ENCODE measurements around the gene ZSCAN5B.
"Not testable (repeated sequence)": the region's sequence is repeated elsewhere in the genome, so short reads cannot be mapped to it uniquely, and the experiment has no call there.

ZSCAN5B gene

DNA sequence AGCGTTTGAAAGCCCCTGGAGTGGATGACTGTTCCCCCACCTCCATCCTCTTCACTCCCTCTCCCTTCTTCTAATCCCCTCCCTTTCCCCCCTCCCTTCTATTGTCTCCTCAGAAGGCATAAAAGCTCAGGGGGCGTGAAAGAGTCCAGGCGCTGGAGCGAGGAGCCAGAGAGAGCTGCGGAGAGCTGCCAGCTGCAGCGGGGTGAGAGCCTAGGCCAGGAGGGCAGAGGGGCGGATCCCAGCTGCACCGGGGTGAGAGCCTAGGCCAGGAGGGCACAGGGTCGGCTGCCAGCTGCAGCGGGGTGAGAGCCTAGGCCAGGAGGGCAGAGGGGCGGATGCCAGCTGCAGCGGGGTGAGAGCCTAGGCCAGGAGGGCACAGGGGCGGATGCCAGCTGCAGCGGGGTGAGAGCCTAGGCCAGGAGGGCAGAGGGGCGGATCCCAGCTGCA lies 21.7 kb downstream of the ZSCAN5B start, which contains the start of gene GALP:
Gene GALP, plus strand, starts transcription at position 148 of the 447 bp plus-strand sequence. CDS start 1,101 bp downstream, outside the sequence.
- not testable (repeated sequence) for DNase-seq (ENCODE audit: low read depth in 3 of 3)

DNA sequence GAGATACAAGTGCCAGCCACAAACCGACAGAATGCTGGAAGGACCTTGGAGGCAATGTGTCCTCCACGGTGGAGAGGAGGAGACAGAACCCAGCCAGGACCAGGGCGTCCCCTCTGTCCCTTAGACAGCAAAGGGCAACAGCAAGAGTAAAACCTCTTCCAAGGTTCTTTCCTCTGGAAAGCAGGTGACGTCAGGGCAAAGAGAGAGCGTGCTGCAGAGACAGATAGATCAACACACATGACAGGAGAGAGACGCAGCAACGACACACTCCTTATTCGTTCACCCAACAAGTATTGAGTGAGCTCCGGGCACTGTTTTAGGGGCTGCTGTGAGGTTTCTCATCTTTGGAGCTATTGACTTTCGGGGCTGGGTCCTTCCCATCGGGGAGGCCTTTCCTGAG lies 23.0 kb downstream of the ZSCAN5B start:
- no peak for DNase-seq (ENCODE audit: low read depth in 3 of 3)

DNA sequence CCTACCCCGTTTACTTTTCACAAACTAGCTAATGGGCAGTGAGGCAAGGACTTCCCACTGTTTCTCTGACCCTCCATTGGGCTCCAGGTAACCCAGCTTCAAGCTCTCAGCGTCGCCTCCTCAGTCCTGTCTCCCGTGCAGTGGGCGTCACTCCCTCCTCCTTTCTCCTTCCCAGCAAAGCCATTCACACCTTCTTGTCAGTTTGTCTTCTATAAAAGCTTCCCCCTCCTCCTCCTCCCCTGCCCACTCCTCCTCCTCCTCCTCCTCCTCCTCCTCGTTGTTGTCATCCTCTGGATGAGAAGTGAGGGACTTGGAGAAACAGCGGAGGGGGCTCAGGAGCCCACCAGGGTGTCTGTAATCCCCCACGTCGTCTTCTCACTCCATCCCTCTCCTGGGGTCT lies 23.5 kb downstream of the ZSCAN5B start:
- DNase-seq (ENCODE audit: low read depth in 3 of 3) = no peak

DNA sequence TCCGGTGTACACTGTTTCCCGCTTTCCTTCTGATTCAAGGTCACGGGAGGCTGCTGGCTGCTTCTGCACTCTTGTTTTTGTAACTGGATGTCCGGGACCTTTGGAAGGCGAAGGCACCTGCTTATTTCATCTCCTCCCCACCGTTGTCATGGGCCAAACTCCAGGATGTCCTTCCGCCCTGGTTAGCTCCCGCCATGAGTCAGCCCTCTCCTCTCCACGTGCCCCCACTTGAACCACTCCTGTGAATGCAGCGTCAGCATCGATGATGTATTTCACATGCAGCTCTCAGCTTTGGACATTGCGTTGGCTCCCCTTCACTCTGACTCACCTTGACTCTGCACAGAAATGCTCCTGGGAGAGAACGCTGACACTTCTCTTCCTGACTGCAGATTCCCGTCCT lies 27.3 kb downstream of the ZSCAN5B start:
- DNase-seq (ENCODE audit: low read depth in 3 of 3) = no peak

DNA sequence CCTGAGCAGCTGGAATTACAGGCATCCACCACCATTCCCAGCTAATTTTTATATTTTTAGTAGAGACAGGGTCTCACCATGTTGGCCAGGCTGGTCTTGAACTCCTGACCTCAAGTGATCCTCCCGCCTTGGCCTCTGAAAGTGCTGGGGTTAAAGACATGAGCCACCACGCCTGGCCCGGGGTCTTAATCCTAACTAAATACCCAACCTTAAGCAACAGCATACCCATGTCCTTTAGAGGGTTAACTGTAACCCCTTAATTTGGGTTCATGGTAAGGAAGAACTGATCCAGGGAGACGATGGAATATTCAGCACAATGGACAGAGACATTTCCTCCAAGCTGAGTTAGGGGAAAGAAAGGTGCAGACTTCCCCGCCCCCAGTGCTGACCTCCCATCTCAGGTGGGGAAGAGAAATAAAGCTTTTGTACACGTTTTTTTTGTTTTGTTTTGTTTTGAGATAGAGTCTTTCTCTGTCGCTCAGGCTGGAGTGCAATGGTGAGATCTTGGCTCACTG lies 30.5 kb downstream of the ZSCAN5B start:
- DNase-seq (ENCODE audit: low read depth in 3 of 3) = no peak

DNA sequence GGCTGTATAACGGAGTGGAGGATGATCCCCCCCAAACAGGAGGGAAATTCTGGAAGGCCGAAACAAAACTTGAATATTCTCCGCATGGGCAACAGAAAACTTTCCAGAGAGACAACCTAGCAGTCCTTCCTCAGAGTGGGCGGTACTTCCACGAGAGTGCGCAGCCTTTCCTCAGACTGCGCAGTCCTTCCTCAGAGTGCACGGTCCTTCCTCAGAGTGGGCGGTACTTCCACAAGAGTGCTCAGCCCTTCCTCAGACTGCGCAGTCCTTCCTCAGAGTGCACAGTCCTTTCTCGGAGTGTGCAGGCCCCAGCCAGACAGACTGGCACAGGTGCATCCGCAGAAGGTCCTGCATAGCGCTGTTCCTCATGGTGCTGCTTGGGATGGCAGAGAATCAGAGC lies 34.5 kb downstream of the ZSCAN5B start:
- no peak for DNase-seq (ENCODE audit: low read depth in 3 of 3)

DNA sequence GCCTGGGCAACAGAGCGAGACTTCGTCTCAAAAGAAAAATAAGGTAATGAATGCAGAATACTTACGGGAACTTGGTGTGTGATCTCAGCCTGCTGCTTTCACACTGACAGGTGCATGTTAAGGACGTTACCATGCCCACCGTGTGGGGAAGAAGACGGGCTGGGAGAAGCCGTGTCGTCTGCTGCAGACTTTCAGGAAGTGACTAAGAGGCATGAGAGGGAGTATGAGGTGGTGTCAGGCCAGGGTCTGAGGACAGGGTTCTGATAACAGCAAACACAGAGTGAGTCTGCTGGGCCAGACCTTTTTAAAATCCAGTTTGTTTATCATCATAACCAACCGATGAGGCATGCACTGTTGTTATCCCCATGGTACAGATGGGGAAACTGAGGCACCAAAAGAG lies 35.3 kb downstream of the ZSCAN5B start:
- DNase-seq (ENCODE audit: low read depth in 3 of 3) = peak in 1 of 3 donors; percentile 29

DNA sequence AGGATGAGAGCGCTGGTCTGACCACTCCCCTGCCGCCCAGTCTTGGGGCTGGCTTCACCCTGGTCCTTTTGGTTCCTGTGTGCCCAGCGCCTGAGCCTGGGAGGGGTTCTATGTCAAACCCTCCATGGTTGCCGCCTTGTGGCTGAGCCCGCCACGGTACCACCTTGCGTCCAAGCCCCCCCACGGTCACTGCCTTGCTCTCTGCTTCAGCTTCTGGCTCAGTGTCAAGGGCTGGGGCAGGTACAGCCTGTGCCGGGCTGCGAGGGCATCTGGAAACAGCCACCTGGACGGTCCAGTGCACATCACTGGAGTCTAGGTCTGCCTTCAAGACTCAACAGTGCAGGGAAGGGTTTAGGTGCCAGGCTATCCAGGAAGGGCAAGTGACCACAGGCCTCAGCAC lies 36.0 kb downstream of the ZSCAN5B start:
- DNase-seq (ENCODE audit: low read depth in 3 of 3) = no peak

DNA sequence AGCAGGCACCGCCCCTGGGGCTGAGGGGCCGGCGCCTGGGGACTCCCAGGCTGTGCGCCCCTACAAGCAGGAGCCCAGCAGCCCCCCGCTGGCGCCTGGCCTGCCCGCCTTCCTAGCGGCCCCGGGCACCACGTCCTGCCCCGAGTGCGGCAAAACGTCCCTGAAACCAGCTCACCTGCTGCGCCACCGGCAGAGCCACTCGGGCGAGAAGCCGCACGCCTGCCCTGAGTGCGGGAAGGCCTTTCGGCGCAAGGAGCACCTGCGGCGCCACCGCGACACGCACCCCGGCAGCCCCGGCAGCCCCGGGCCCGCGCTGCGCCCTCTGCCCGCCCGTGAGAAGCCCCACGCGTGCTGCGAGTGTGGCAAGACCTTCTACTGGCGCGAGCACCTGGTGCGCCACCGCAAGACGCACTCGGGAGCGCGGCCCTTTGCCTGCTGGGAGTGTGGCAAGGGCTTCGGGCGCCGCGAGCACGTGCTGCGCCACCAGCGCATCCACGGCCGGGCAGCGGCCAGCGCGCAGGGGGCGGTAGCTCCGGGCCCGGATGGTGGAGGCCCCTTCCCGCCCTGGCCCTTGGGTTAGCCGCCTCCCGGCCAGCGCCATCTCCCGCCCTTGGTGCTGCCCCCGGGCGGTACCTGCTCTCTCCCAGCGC lies 37.8 kb downstream of the ZSCAN5B start:
- DNase-seq (ENCODE audit: low read depth in 3 of 3) = no peak

DNA sequence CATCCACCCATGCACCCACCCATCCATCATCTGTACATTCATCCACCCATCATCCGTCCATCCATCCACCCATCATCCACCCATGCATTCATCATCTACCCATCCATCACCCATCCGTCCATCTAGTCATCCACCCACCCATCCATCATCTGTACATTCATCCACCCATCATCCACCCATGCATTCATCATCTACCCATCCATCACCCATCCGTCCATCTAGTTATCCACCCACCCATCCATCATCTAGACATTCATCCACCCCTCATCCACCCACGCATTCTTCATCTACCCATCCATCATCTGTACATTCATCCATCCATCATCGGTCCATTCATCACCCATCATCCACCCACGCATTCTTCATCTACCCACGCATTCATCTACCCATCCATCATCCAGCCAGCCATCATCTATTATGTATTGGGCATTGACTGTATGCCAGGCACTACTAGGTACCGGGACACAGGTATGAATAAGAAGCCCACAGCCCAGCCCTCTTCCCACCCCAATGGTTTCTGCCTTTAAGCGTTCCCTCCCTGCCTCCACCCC lies 38.5 kb downstream of the ZSCAN5B start:
- DNase-seq (ENCODE audit: low read depth in 3 of 3) = no peak

DNA sequence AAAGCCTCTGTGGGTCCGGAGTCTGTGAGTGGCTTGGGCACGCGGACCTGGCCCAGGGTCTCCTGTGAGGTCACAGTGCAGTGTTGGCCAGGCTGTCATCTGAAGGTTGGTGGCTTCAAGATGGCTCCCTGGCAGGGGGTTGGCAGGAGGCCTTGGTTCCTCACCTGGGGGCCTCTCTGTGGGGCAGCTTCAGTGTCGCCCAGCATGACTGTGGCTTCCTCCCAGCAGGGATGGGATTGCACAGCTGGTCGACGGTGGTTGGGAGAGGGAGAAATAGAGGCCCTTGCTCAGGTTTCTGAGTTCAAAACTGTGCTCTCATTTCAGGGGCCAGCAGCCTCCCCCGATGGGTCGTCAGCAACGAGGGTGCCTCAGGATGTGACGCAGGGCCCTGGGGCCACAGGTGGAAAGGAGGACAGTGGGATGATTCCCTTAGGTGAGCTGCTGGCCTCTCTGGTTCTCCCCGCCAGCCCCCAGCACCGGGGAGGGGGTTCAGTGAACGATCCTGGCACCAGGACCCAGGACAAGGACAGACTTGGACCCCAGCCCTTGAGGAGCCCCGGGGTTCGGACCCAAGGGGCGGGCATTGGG lies 39.3 kb downstream of the ZSCAN5B start:
- DNase-seq (ENCODE audit: low read depth in 3 of 3) = no peak

DNA sequence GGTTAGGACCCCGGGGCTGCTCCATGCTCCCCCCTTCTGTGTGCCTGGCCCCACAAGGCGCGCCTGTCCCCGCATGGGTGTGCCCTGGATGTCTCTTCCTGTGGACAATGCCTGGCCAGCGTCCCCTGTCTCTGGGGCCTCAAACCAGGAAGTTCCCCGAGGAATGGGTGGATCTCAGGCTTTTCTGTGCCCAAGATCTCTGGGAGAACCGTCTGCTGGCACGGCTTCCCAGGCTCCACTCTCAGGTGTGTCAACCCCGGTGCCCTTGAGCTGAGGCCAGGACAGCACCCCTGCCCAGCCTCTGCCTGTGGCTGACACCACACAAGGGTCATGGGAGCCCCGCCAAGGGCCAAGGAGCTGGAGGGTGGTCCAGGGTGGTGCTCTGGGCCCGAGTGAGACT lies 40.8 kb downstream of the ZSCAN5B start:
- no peak for DNase-seq (ENCODE audit: low read depth in 3 of 3)

DNA sequence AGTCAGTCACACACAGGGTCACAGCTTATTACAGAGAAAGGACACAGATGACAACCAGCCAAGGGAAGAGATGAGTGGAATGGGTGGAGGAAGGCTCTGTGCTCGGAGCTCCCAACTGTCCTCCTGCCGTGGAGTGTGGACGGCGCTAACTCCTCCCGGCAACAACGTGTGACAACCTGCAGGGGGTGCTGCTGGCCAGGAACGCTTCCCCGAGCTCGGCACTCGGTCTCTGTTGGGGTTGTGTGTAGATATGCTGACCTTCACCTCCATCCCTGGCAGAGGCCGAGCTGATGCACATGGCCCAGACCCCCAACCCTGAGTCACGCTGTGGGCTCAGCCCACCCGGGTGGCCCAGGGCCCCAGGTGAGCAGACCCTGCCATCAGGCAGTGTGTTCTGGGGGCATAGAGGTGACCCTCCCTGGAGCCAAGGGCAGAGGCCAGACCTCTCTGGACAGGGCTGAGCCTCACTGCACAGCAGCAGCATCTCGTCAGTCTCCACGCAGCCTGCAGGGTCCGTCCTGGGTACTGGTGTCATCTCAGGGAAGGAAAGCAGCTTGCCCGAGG lies 42.4 kb downstream of the ZSCAN5B start:
- no peak for DNase-seq (ENCODE audit: low read depth in 3 of 3)

DNA sequence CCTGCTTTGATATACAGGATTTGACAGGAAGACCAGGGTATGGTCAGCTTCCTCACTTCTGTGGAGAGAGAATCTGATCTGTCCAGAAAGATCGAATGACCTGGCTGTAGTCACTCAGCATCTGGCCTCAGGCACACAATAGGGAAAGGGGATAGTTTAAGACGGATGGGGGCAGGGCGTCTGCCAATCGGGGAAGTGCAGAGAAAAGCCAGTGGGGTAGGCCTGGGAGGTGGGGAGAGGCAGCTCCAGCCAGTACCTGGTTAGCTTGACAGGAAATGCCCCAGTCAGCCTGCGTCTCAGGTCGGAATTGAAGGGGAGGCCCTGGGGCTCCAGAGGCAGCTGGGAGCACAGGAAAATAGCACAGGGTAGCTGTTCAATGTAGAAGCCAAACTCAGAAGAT lies 44.1 kb downstream of the ZSCAN5B start:
- no peak for DNase-seq (ENCODE audit: low read depth in 3 of 3)

DNA sequence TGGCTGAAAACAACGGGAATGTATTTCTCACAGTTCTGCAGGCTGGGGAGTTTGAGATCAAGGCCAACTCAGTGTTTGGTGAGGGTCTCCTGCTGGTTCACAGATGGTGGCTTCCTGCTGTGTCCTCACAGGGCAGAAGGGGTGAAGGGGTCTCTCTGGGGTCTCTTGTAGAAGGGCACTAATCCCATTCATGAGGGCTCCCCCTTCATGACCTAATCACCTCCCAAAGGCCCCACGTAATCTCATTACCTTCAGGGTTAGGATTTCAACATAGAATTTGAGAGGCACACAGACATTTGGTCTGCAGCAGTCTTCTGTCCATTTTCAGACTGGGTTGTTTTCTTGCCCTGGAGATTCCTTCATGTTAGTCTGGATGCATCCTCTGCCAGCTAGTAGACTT lies 44.9 kb downstream of the ZSCAN5B start:
- no peak for DNase-seq (ENCODE audit: low read depth in 3 of 3)

DNA sequence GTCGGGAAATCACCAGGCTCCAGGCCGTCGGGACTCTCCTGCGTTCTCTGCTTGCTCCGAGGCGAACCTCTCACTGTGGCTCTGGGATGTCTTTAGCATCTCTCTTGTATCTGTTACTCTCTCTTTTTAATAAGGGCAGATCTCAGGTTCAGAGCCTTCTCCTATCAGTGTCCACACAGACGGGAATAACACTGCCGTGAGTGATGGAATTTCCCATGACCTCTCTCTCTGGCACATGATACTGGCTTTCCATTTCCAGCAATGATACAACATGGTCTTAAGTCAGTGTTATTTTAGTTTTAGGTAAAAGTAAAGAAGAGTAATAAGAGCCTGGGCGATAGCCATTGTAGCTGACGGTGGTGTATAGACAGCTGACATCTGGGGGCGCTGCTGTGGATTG lies 47.2 kb downstream of the ZSCAN5B start:
- no peak for DNase-seq (ENCODE audit: low read depth in 3 of 3)

DNA sequence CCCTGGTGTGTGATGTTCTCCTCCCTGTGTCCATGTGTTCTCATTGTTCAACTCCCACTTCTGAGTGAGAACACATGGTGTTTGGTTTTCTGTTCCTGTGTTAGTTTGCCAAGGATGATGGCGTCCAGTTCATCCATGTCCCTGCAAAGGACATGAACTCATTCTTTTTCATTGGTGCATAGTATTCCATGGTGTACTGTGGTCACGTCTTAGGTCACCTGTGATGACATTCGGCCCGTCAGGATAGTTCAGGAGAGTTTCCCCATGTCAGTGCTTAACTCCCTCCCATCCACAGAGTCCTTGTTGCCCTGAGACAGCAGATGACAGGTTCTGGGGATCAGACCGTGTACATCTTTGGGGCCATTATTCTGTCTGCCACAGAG lies 47.9 kb downstream of the ZSCAN5B start:
- no peak for DNase-seq (ENCODE audit: low read depth in 3 of 3)

DNA sequence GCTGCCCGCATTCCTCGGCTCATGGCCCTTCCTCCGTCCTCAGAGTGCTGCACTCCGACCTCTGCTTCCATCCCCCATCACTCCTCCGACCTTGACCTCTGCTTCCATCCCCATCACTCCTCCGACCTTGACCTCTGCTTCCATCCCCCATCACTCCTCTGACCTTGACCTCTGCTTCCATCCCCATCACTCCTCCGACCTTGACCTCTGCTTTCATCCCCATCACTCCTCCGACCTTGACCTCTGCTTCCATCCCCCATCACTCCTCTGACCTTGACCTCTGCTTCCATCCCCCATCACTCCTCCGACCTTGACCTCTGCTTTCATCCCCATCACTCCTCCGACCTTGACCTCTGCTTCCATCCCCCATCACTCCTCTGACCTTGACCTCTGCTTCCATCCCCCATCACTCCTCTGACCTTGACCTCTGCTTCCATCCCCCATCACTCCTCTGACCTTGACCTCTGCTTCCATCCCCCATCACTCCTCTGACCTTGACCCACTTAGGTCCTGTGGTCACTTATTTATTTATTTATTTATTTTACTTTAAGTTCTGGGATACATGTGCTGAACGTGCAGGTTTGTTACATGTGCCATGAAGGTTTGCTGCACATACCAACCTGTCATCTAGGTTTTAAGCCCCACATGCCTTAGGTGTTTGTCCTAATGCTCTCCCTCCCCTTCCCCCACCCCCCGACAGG lies 48.5 kb downstream of the ZSCAN5B start:
- DNase-seq (ENCODE audit: low read depth in 3 of 3) = not testable (repeated sequence)

DNA sequence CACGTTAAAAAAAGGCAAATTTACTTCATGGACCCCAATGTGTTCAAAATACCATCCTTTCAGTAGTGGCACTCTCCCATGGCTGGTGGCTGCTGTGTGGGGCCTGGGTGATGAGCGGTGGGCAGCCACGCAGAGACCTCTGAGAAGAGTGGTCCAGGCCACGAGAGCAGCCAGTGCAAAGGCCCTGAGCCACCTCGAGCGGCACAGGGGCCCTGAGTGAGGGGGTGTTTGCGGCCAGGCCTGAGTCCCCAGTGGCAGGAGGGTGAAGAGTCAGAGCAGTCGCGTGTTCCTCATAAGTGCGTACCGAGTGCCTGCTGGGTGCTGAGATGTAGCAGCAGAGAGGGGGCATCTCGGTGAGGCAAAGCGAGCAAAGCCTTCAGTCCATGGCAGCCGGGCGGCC lies 49.5 kb downstream of the ZSCAN5B start:
- no peak for DNase-seq (ENCODE audit: low read depth in 3 of 3)

DNA sequence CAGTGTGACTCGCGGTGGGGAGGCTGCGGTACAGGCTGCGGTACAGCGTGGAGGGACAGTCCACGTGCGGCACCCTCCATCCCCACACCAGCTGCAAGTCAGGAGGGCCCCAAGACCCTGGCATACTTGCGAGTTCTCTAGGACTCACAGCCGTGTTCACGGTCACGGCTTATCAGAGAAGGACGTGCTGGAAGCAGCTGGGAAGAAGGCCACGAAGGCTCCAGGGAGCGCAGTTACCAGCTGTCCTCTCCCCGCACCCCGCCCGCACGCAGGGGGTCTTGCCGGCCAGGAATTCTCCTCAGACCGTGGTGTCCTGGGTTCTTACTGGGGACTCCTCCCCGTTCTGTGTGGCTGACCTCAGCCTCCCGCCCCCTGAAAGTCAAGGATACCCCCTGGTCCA lies 50.3 kb downstream of the ZSCAN5B start:
- DNase-seq (ENCODE audit: low read depth in 3 of 3) = no peak

DNA sequence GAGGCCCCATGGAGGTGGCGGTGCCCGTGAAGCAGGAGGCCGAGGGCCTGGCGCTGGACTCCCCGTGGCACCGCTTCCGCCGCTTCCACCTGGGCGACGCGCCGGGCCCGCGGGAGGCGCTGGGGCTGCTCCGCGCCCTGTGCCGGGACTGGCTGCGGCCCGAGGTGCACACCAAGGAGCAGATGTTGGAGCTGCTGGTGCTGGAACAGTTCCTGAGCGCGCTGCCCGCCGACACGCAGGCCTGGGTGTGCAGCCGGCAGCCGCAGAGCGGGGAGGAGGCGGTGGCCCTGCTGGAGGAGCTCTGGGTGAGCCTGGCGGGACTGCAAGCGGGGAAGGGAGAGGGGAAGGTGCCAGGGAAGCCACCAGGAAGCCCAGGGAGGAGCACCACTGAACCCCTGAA lies 50.7 kb downstream of the ZSCAN5B start:
- DNase-seq (ENCODE audit: low read depth in 3 of 3) = no peak

DNA sequence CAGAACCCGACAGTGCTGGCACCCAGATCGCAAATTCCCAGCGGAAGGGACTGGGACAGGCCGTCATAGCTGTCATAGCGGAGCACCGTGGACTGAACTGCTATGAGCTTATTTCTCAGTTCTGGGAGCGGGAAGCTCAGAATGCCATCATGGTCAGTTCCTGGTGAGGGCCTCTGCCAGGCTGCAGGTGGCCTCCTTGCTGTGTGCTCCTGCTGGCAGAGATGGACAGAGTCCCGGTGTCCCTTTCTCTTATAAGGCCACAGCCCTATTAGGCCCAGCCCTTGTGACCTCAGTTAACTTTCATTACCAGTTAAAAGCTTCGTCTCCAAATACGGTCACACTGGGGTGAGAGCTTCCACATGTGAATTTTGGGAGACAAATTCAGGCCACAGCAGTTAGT lies 51.9 kb downstream of the ZSCAN5B start:
- DNase-seq (ENCODE audit: low read depth in 3 of 3) = no peak
